T-helper 2 cell treated with Interferon-gamma antibody and Interleukin-4, amounts not matched to agents 100 ng/mL and 5 ng/mL, for 36 hours (primary cell): ENCODE measurements around the gene SLC9A6. TPM values are rescaled to one million over a fixed set of nuclear protein-coding genes. Genes with fewer than 3 reads are reported as not detected.

Source experiments
- intact Hi-C: fragments of 100-400 bp; cut with micrococcal nuclease; formaldehyde crosslinking; loops from one replicate; pipeline ENCODE4 v1.15.1; 2023
- total RNA-seq: library from RNA; stranded (reverse); gene quantifications from 2 replicates; pipeline ENCODE4 v1.2.3, GENCODE V29; 2022

The SLC9A6 gene
- total RNA-seq: 15.2 and 18.5 TPM in 2 replicates

DNA sequence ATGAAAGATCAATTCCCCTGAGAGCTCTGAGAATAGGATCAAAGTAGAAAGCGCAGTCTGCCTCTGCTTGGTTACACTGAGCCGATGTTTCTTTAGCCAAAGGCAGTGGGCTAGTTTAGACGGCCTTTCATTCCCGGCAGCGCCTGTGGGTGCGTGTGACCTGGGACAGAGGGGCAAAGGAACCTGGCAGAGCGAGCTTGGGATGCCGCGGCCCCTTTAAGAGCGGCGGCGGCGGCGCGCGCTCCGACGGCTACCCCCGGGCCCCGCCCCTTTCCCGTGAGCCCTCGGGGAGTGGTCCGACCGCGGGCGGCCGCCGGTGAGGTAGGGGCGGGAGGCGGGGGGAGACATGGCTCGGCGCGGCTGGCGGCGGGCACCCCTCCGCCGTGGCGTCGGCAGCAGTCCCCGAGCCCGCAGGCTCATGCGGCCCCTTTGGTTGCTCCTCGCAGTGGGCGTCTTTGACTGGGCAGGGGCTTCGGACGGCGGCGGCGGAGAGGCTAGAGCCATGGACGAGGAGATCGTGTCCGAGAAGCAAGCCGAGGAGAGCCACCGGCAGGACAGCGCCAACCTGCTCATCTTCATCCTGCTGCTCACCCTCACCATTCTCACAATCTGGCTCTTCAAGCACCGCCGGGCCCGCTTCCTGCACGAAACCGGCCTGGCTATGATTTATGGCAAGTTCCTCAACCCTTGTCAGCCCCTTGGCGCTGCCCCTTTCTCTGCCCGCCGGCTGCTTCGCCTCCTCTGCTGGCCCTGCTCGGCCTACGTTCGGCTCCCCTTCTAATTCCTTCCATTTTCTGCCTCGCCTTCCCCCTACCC lies at the start of gene SLC9A6:
TSS of gene SLC9A6 (plus strand) at position 279 of the 816 bp plus-strand sequence. CDS start at position 503, 224 bp downstream.
- intact Hi-C loops: loop anchor here (1.0 to 5.0 kb wide), 4 partner anchors 11 to 512 kb away; partner anchors contain the start of genes FHL1, HTATSF1 and MAP7D3

DNA sequence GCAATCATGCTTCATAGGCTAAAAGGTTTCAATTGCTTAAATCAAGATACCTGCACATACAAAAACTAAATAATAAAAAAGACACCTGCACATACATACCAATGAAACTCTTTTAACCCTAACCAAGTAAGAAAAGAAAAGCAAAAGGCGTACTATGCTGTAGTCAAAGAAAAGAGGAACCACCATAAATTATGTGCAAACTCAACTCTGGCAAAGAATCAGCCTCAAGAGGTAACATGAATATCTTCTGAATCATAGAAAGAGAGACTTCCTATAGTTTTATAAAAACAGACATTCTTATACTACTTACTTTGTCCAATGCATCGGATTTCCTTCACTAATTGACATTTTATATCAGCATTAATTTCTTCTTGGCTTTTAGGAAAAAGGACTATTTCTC lies 40.7 kb upstream of the SLC9A6 start:
- intact Hi-C loops: no loop called here

DNA sequence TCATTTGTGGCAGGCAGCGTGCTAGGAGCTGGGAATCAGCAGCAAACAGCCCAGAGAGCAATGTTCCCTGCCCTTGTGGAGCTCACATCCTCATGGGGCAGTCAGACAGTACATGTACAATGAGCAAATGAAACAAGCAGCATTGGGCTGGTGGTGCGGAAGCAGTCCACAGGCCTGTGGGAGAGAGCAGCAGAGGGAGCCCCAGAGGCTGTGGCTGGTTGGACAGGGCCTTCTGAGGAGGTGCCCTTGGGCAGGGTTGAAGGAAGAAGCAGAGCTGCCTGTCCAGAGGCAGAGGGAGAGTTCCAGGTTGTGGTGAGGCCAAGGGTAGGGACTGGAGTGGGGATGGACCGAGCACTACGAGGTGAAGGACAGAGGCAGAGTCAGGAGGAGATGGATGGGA lies 33.9 kb upstream of the SLC9A6 start:
- intact Hi-C loops: no loop called here

DNA sequence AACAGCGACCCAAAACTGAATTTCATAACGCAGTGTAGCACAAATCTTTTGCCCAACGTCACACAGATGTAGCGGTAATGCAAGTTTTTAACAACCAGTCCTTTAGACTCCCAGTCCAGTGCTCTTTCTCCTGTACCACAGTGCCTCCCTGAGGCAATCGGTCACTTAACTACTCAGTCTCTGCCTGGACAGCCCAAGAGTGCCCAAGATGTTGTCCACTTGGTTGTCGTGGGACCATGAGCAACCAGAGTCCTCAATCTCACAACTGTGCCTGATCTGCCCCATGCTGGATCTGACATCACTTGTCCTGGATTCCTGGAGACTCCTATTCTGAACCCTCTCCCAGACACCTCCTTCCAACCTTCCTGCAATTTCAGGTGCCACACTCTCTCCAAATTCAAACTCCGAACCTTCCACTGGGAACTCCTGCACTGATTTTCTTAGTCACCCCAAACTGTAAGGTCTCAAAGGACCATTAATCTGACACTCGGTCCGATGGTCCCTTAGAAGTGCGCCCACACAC lies 12.1 kb upstream of the SLC9A6 start:
- intact Hi-C loops: no loop called here

DNA sequence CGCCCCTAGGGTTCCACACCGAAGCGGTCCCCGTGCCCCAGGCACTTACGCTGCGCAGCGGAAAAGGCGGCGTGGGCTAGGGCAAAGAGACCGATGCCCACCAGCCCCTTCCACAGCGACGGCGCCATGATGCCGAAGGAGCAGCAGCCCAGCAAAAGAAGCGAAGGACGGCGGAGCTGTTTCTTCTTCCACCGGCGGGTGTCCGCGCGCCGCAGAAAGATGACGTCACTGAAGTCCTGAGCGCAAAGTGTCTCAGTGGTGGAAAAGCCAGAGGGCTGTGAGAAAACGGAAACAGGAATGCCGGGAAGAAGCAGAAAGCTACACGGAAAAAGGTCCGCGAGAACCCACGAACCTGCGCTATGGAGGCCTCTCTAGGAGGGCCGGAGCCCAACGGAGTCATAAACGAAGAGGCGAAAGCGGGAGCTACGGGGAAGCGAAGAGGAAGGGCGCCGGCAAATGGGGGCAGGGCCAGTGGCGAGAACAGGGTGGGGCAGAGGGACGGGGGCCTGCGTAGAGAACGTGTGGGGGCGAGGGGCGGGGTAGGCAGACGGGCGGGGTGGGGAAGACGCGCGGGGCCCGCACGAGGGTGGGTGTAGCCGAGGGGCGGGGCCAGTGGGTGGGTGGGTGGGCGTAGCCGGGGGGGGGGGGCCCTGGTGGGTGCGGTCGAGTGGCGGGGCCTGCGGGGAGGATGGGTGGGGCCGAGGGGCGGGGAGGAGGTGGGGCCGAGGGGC lies 11.5 kb upstream of the SLC9A6 start, which contains the start of gene MMGT1:
TSS of gene MMGT1 (minus strand) at position 441 of the 731 bp plus-strand sequence. CDS start at position 128, 313 bp downstream.
- intact Hi-C loops: loop anchor here (1.0 kb wide), 1 partner anchor 12 kb away; the partner anchor contains the start of gene SLC9A6

DNA sequence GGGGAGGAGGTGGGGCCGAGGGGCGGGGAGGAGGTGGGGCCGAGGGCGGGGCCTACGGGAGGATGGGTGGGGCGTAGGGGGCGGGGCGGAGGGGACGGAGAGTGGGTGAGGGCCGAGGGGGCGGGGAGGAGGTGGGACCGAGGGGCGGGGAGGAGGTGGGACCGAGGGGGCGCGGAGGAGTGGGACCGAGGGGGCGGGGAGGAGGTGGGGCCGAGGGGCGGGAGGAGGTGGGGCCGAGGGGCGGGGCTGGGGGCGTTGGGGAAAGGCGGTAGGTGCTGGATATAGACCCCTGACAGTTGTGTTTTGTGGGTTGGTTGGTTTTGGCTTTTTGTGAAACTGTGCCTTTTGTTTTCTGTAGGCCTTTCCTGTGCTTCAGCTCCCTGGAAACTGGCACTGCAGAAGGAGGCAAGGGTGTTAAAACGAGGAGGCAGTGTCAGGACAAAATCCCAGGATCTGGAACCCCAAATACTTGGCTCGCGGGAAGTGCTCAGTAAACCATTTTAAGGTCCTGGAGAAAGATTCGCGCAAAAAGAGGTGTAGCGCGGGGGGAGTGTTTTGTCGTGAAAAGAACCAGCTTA lies 10.9 kb upstream of the SLC9A6 start:
- intact Hi-C loops: loop anchor here (1.0 kb wide), 1 partner anchor 11 kb away; the partner anchor contains the start of gene SLC9A6

DNA sequence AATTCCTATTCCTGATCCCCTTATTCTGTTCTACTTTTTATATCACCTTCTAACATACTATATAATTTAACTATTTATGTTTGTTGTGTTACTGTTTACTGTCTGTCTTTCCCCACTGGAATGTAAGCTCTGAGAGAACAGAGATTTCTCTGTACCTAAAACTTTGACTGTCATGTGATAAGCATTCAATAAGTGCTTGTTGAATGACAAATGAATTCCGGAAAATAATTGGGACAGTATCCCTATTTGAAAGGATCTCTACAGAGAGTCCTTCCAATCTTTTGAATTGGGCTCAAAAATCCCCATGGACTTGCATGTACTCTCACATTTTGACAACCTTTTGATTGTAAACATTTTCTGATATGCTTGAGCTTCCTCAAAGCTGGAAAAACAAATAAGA lies 9.8 kb upstream of the SLC9A6 start:
- intact Hi-C loops: no loop called here

DNA sequence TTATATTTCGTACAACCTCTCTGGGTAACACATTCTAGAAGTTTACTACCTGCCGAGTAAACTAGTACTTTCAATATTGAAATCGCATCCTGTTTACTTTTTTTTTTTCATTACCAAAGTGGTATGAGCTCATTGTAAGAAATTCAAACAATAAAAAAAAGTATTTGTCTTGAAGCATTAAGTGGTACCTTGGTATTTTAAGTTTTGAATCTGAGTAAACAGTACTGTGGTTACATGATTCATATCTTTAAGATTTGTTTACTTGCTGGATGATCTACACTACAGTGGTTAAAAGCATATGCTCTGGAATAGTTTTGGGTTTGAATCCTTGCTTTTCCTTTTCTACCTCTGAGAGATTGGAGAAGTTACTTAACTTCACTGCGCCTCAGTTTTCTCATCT lies 7.6 kb upstream of the SLC9A6 start:
- intact Hi-C loops: no loop called here

DNA sequence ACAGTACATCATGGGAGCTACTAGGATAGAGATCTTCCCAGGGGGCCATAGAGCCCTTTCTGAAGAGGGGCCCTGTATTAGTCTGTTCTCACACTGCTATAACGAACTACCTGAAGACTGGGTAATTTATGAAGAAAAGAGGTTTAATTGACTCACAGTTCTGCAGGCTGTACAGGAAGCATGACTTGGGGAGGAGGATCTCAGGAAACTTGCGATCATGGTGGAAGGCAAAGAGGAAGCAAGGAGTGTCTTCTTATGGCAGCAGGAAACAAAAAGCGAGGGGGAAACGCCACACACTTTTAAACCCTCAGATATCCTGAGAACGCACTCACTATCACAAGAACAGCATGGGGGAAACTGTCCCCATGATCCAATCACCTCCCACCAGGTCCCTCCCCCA lies 4.2 kb upstream of the SLC9A6 start:
- intact Hi-C loops: no loop called here

DNA sequence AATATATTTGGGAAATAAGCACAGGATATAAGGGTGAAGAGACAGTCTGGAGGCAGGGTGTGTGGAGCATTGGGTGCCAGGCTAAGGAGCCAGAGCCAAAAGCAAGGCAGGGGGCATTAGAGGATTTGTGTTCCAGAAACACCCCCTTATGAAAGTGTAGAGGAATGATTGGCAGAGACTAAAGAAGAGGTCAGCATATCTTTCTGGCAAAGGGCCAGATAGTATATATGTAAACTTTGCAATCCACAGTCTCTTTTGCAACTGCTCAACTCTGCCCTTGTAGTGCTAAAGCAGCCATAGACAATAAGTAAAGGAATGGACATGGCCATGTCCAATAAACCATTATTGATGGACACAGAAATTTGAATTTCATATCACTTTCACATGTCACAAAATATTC lies 3.6 kb upstream of the SLC9A6 start:
- intact Hi-C loops: no loop called here

DNA sequence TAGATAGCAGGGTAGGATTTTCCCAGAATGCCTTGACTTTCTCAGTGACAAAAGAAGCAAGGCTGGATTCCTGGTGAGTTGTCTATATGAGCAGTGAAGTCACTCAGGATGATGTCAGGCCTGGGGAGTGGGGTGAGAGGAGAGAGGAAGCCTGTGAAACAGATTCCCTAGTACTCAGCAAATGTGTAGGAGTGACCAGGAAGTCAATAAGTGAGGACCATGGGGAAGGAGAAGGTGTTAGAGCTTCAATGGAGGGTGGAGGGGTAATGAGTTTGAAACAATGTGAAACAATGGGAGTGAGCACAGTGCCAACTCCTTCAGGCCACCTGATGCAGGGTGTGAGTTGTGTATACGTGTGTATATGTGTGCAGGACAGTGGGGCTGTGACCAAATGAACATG lies 2.4 kb upstream of the SLC9A6 start:
- intact Hi-C loops: no loop called here

DNA sequence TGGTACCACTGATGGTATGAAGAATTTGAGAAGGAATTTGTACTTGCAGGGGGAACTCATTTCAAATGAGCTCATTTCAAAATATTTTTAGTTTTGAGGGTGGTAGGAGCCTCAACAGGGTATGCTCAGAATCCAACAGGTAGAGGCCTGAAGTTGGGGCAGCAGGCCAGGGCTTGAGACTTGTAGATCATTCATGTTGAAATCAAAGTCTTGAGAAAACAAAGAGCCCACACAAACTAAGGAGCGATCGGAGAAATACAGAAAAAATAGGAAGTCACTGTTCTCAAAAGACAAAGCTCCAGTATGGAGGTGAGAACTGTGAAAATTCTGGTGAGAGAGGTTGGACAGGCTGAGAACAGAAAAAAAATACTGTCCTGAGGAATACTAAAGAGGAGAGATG lies 979 bp upstream of the SLC9A6 start:
- intact Hi-C loops: loop anchor here (2.0 kb wide), 1 partner anchor 267 kb away; the partner anchor contains the start of gene MAP7D3

DNA sequence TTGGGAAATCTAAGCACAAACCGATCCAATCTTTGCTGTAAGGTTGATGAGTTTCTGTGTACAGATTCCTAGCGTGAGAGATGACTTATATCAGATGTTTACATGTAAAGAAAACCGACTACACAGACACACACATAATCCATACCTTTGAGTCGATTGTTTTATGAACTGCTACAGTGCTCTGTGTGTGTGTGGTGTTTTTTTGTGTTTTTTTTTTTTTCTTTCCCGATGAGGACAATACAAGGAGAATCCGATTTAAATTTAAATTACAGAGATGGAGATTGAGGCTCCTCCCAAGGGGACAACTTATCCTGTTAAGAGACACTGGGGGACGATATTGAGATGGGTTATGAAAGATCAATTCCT lies 461 bp upstream of the SLC9A6 start:
- intact Hi-C loops: loop anchor here (1.0 to 5.0 kb wide), 4 partner anchors 10 to 513 kb away; partner anchors contain the start of genes FHL1, HTATSF1 and MAP7D3

DNA sequence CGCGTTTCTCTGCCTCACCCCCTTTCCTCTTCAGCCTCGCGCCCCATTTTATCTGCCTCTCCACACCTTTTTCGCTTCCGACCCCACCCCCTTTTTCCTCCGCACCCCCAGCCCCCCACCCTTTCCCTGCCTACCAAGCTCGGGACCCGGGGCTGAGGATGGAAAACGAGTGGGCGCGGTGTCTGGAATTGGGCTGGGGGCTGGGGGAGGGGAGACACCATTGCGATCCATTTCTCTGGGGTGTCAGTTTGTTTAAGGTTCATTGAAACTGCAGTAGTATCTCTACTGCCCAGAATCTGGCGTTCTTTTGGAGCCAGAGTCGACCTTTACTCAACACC lies 707 bp downstream of the SLC9A6 start:
- intact Hi-C loops: loop anchor here (1.0 to 5.0 kb wide), 4 partner anchors 12 to 511 kb away; partner anchors contain the start of genes FHL1, HTATSF1 and MAP7D3

DNA sequence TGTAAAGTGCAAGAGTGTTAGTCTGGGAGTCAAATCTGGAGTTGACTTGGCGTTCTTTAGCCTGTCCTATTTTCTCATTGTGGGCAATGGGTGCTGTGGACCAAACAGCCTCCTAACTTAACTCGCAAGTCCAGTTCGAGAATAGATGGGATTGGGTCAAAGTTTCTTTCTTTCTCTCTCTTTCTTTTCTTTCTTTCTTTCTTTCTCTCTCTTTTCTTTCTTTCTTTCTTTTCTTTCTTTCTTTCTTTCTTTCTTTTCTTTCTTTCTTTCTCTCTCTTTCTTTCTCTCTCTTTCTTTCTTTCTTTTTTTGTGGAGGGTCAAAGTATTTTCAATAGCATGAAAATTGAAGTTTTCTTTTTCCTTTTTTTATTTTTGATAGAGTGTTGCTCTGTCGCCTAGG lies 3.0 kb downstream of the SLC9A6 start:
- intact Hi-C loops: loop anchor here (5.0 kb wide), 2 partner anchors 159 to 509 kb away; partner anchors contain the start of genes FHL1 and HTATSF1

DNA sequence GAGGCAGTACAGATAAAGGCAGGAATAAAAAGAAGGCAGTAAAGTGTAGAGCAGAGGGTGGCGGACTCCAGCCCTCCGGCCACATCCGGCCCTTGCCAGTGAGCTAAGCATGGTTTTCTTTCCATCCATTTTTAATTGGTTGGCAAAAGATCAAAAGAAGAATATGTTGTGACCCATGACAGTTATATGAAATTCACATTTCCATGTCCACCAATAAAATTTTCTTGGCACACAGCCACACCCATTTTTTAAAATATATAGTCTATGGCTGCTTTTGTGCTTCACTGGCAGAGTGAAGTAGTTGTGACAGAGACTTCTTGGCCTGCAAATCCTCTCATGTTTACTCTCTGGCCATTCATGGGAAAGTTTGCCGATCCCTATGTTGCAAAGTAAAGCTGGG lies 29.8 kb downstream of the SLC9A6 start:
- intact Hi-C loops: no loop called here

DNA sequence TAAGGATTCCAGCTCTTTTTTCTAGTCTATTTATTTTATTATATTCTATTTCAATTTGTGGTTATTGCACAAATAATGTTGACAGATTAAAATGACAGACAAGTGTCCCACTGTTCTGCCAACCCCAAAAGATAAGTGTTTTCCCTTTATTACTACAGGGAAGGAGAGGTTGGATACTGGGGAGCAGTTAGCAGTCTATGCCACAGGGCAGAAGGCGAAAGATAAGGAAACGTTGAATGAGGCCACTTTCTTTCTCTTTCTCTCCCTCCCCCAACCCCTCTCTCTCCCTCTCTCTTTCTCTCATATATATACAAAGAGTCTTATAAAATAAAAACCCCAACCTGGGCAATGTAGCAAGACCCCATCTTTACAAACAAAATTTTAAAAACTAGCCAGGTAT lies 31.6 kb downstream of the SLC9A6 start:
- intact Hi-C loops: no loop called here

DNA sequence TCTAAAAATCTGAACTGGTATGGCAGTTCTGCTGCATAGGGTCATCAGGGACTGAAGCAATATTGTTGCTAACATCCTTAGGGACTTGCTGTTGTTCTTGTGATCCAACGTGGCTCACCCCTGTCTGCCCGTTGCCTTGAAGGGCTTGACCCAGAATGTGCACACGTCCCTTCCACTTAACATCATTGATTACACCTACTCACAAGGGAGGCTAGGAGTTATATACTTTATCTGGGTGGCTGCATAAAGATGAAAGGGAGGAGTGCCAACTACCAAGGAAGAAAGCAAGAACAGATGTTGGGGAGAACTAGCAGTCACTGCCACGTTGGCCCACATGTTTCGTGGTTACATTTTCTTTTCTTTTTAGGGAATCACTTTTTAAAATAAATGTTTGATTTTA lies 34.0 kb downstream of the SLC9A6 start:
- intact Hi-C loops: no loop called here

DNA sequence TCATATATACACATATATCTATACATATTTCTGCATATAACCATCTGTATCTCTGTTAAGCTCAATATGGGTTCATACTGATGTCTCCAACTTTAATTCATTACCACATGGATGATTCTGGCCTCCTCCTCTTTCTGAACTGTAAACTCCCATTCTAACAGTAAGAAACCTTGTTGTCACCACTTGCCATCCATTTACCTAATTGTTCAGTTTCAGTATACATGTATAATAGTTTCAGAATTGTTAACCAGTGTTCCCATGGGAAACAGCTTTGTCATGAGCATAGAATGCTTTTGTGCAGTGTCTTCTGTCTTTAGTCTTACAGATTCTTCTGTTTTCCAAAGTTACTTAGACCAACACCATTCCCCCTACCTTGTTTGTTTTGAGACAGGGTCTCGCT lies 35.9 kb downstream of the SLC9A6 start:
- intact Hi-C loops: no loop called here

DNA sequence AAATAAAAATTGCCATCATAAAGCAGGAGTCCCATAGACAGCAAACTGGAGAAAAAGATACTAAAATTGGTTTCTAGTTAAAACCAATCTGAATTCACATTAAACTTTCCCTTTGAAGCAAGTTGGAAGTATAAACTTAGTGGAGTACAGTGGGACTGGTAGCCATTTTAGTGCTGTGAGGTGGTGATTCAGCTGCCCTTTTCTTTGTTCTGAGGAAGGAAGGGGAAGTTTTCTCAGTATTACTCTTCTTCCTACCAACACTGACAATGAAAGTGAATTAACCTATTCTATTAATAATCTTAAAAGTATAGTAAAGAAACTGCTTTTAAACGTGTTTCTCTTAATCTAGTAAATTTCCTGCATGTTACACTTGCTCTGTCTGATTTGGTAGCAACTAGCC lies 36.7 kb downstream of the SLC9A6 start:
- intact Hi-C loops: no loop called here

DNA sequence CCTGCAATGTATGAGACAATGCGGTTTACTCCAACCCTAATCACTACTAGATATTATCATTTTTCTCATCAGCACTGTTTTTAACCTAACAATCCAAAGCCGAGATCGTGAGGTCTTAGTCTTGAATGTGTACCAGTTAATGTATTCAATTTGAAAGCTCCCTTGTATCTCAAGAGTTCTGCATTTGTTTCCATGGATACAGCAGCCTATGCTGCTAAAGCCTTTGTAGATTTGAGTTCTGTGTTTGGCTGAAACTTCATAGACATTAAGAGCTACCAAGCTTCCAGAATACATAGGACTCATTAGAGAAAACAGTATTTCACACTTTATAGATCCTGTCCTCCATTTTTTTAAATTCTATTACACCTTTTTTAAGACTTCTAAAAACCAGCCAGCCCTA lies 39.9 kb downstream of the SLC9A6 start:
- intact Hi-C loops: loop anchor here (5.0 kb wide), 1 partner anchor 177 kb away; no protein-coding TSS in a partner anchor
